SK-N-MC (cell line): ENCODE data around the gene PMP22.

Source experiments
- EZH2 ChIP-seq: fragments of 200-600 bp; sonication (generic); IDR thresholded peaks from one replicate; pipeline ENCODE4 v1.6.1; 2017; ENCODE audit warnings: antibody characterized with exemption
- POLR2AphosphoS5 ChIP-seq: IDR thresholded peaks from 2 replicates; pipeline ENCODE4 v1.6.1; 2012; ENCODE audit warnings: mild to moderate bottlenecking, low read depth, low read length, borderline replicate concordance

- TF ChIP-seq EZH2 = no peak
- TF ChIP-seq POLR2AphosphoS5 = no peak
These were observed 13.3 kb upstream of the PMP22 start for GRCh38 chr17:15278380-15278779.
